Measurements from ENCODE around the gene P2RX6. TPM values are rescaled to one million over a fixed set of nuclear protein-coding genes. Genes with fewer than 3 reads are reported as not detected.
A peak's percentile ranks its signal among the peaks of the same experiment; 100 is the strongest.

The P2RX6 gene
- total and polyA plus RNA-seq, 9 of the 15 experiments (the other 6 are each of a cell fraction or from before 2014, with no cell fraction given) = 0.01 to 3.9 (median 1.5) TPM; not detected in 1

- TF ChIP-seq MYC (IDR thresholded peaks at IDR 0.05; ENCODE audit: low read depth, low read length) (peak; percentile 45; the same call in 1 of the 2 replicates), MYC (CRISPR knock-in tag; IDR thresholded peaks at IDR 0.05; ENCODE audit: borderline replicate concordance, low read depth) (no peak), FUS (optimal IDR thresholded peaks at IDR 0.05; ENCODE audit: low read depth, low read length) (no peak), RFX5 (IDR thresholded peaks at IDR 0.05; ENCODE audit: low read depth, low read length) (no peak), ETV1 (tag; conservative IDR thresholded peaks at IDR 0.05; ENCODE audit: low read depth) (0 out of 2 replicates have a peak, but pooled peaks have one; percentile 9), PTTG1 (tag; IDR thresholded peaks at IDR 0.05; ENCODE audit: low read depth) (no peak), RBM22 (IDR thresholded peaks at IDR 0.05; ENCODE audit: low read depth, low read length, poor library complexity, severe bottlenecking) (no peak), LARP7 (IDR thresholded peaks at IDR 0.05) (no peak), CTCF (IDR thresholded peaks at IDR 0.05 in 2 of 3, conservative IDR thresholded peaks at IDR 0.05 in 1 of 3; ENCODE audit: insufficient read depth in 2 of 3, low read depth in 1 of 3, low read length in 3 of 3) (no peak; a peak in 1 of 6 replicates), ATF1 (CRISPR knock-in tag; IDR thresholded peaks at IDR 0.05) (no peak), ATF1 (tag; IDR thresholded peaks at IDR 0.05) (no peak), ZBTB7A (IDR thresholded peaks at IDR 0.05; ENCODE audit: borderline replicate concordance, control insufficient read depth, low read depth, low read length) (peak; percentile 76; the same call in 1 of the 2 replicates), FOXO4 (CRISPR knock-in tag; IDR thresholded peaks at IDR 0.05) (no peak), ZNF707 (CRISPR knock-in tag; conservative IDR thresholded peaks at IDR 0.05) (0 out of 2 replicates have a peak, but pooled peaks have one; percentile 12)
Observed at GRCh38 chr22:21055880-21056319, 40.9 kb downstream of the P2RX6 start (continued).

Data from K562 (cell line).